GM12878 (cell line): ENCODE data around the gene PAQR5. TPM values are rescaled to one million over a fixed set of nuclear protein-coding genes. Genes with fewer than 3 reads are reported as not detected.

Experiments
- ATAC-seq: fragments of 200-7000 bp; cut with Tn5 transposase; 3 replicates; pipeline ENCODE4 v1.9.1; 2020; ENCODE audit warnings: mild to moderate bottlenecking, moderate library complexity
- BruUV-seq: library from RNA; stranded (reverse); fragments of 400-500 nt; replicated peaks from 2 replicates; lab custom pipeline; 2021; lab: Mats Ljungman, UMichigan
- CTCF ChIA-PET: fragments of 300-600 bp; sonication (Branson Sonifier 250); formaldehyde crosslinking; extraction: SDS; loops from one replicate; lab custom pipeline; 2021; ENCODE audit warnings: inconsistent platforms; lab: Yijun Ruan, JAX
- POLR2A ChIA-PET: fragments of 350-600 bp; formaldehyde crosslinking; extraction: SDS; loops from one replicate; lab custom pipeline; 2021; ENCODE audit warnings: inconsistent platforms; lab: Charles Lee
- RAD21 ChIA-PET: fragments of 300-600 bp; sonication (Branson Sonifier 250); formaldehyde crosslinking; loops from one replicate; lab custom pipeline; 2023; ENCODE audit warnings: antibody characterized with exemption; ENCODE audit not compliant: unreplicated experiment; lab: Charles Lee
- SMC1A ChIA-PET: fragments of 300-600 bp; sonication (Branson Sonifier 250); formaldehyde crosslinking; loops from one replicate; lab custom pipeline; 2023; ENCODE audit not compliant: unreplicated experiment, uncharacterized antibody; lab: Charles Lee
- DNase-seq: peaks from one replicate; pipeline ENCODE4 v3.0.0-alpha.2; 2011; ENCODE audit warnings: low read depth, low spot score
- FAIRE-seq: peaks from 3 replicates; lab custom pipeline; 2011; peaks lifted over from hg19 to GRCh38; lab: Jason Lieb, UNC
- H2AFZ ChIP-seq: 2 replicates; pipeline ENCODE4 v1.6.0; 2011; ENCODE audit warnings: low read depth, low read length, control low read depth; ENCODE audit not compliant: control insufficient read depth
- H3K27ac ChIP-seq: 2 replicates; pipeline ENCODE4 v1.5.1; 2011; ENCODE audit warnings: control low read depth; ENCODE audit not compliant: control insufficient read depth, insufficient read depth
- H3K27me3 ChIP-seq, 2 experiments: replicated peaks in 1 of 2; 2 replicates each; pipeline versions ENCODE4 v1.6.0 to v1.6.1; 2011; ENCODE audit warnings: low read length in 1 of 2; ENCODE audit not compliant: control insufficient read depth in 2 of 2, insufficient read depth in 2 of 2
- H3K36me3 ChIP-seq, 2 experiments: 2 replicates each; pipeline ENCODE4 v1.5.1; 2011; ENCODE audit warnings: low read length in 1 of 2; ENCODE audit not compliant: control insufficient read depth in 2 of 2, insufficient read depth in 2 of 2
- H3K4me1 ChIP-seq: 2 replicates; pipeline ENCODE4 v1.6.1; 2011; ENCODE audit warnings: mild to moderate bottlenecking, low read length, moderate library complexity, mixed read lengths; ENCODE audit not compliant: control insufficient read depth, insufficient read depth
- H3K4me2 ChIP-seq: 2 replicates; pipeline ENCODE4 v1.6.0; 2011; ENCODE audit warnings: control low read depth; ENCODE audit not compliant: control insufficient read depth, insufficient read depth
- H3K4me3 ChIP-seq: fragments of 200-600 bp; sonication (generic); 2 replicates; pipeline ENCODE4 v1.5.1; 2016
- H3K79me2 ChIP-seq: 2 replicates; pipeline ENCODE4 v1.6.0; 2011; ENCODE audit warnings: low read length; ENCODE audit not compliant: control insufficient read depth, insufficient read depth
- H3K9ac ChIP-seq: 2 replicates; pipeline ENCODE4 v1.8.0; 2011; ENCODE audit warnings: low read length, control low read depth, mixed read lengths; ENCODE audit not compliant: control insufficient read depth, insufficient read depth
- H3K9me3 ChIP-seq: replicated peaks from 3 replicates; pipeline ENCODE4 v1.5.1; 2011; ENCODE audit warnings: mild to moderate bottlenecking, low read length; ENCODE audit not compliant: control insufficient read depth, insufficient read depth
- H4K20me1 ChIP-seq: 2 replicates; pipeline ENCODE4 v1.6.0; 2011; ENCODE audit not compliant: control insufficient read depth, insufficient read depth
- HCFC1 ChIP-seq: fragments of 150-350 bp; IDR thresholded peaks from 2 replicates; pipeline ENCODE4 v1.6.1; 2014; ENCODE audit warnings: low read length
- LARP7 ChIP-seq: fragments of 450-650 bp; IDR thresholded peaks from 2 replicates; pipeline ENCODE4 v1.6.1; 2017; ENCODE audit warnings: mild to moderate bottlenecking
- MEF2B ChIP-seq: fragments of 450-650 bp; IDR thresholded peaks from 2 replicates; pipeline ENCODE4 v1.6.1; 2018; ENCODE audit warnings: mild to moderate bottlenecking, moderate library complexity; ENCODE audit not compliant: partially characterized antibody, poor library complexity, severe bottlenecking
- SIX5 ChIP-seq: IDR thresholded peaks from 2 replicates; pipeline ENCODE4 v1.6.1; 2011; ENCODE audit warnings: mild to moderate bottlenecking, low read depth, low read length, moderate library complexity; ENCODE audit not compliant: severe bottlenecking
- SUPT20H ChIP-seq: IDR thresholded peaks from 2 replicates; pipeline ENCODE4 v1.6.1; 2011; ENCODE audit warnings: low read depth, mild to moderate bottlenecking, low read length, moderate library complexity, borderline replicate concordance; ENCODE audit not compliant: control insufficient read depth
- TARDBP ChIP-seq: IDR thresholded peaks from 2 replicates; pipeline ENCODE4 v1.6.1; 2016; ENCODE audit warnings: borderline replicate concordance
- ZNF24 ChIP-seq: fragments of 450-650 bp; IDR thresholded peaks from 2 replicates; pipeline ENCODE4 v1.6.1; 2017; ENCODE audit warnings: antibody characterized with exemption, mild to moderate bottlenecking
- WGBS: methylation state at CpG from one replicate; pipeline ENCODE4 v1.1.6; 2016; ENCODE audit warnings: low lambda C conversion rate; ENCODE audit not compliant: insufficient replicate concordance, insufficient coverage; ENCODE audit errors: missing lambda C conversion rate; 5-methylcytosine and 5-hydroxymethylcytosine counted together
- in situ Hi-C: fragments of 300-500 bp; cut with MboI; formaldehyde crosslinking; loops from 9 replicates; pipeline ENCODE4 v1.14.3; 2018; ENCODE audit warnings: mixed read lengths
- intact Hi-C: fragments of 100-400 bp; cut with micrococcal nuclease; formaldehyde crosslinking; loops from one replicate; pipeline ENCODE4 v1.14.2; 2022; ENCODE audit not compliant: unreplicated experiment
- polyA plus RNA-seq, 11 experiments: library from polyadenylated mRNA; depleted of rRNA in 4 of 11; unstranded in 6 of 11; stranded (reverse) in 5 of 11; fragments of >200 nt; fragmentation: Nextera tagmentation in 4 of 11; fragmentation: Illumina TruSeq in 1 of 11; extraction: Ambion mirVana in 4 of 11; extraction: Trizol in 1 of 11; gene quantifications; 1 replicate in 1 of 11; 2 replicates in 10 of 11; pipeline versions ENCODE4 v1.2.1 to v1.2.3, GENCODE V29; 2011 to 2016; ENCODE audit warnings: inconsistent platforms in 2 of 11, missing spikeins in 2 of 11, low read depth in 1 of 11
- total RNA-seq, 4 experiments: library from RNA; depleted of rRNA in 3 of 4; stranded (reverse); fragments of >200 nt in 3 of 4; fragmentation: Illumina TruSeq in 1 of 4; extraction: Trizol in 1 of 4; gene quantifications; 2 replicates each; pipeline versions ENCODE4 v1.2.1 to v1.2.3, GENCODE V29; 2013 to 2021
- TF ChIP-seq, protein P1 (sequence below): IDR thresholded peaks from 2 replicates; pipeline ENCODE4 v1.6.1; 2011; ENCODE audit warnings: mild to moderate bottlenecking, low read depth, low read length, moderate library complexity; ENCODE audit not compliant: insufficient replicate concordance
- TF ChIP-seq, protein P2 (sequence below): fragments of 450-650 bp; formaldehyde crosslinking; IDR thresholded peaks from 2 replicates; pipeline ENCODE4 v1.4.0; 2020; ENCODE audit warnings: mild to moderate bottlenecking, moderate library complexity
- TF ChIP-seq, protein P3 (sequence below): IDR thresholded peaks from 2 replicates; pipeline ENCODE4 v1.6.1; 2012; ENCODE audit warnings: mild to moderate bottlenecking, low read depth, low read length
- TF ChIP-seq, protein P4 (sequence below): fragments of 450-650 bp; IDR thresholded peaks from 2 replicates; pipeline ENCODE4 v1.6.1; 2017; ENCODE audit warnings: mild to moderate bottlenecking, low read depth, inconsistent platforms; ENCODE audit not compliant: poor library complexity, severe bottlenecking

Gene PAQR5
- total and polyA plus RNA-seq, 10 of the 15 experiments (the other 5 are each of a cell fraction or from before 2014, with no cell fraction given), result 0.02 to 0.03 TPM; not detected in 8

DNA sequence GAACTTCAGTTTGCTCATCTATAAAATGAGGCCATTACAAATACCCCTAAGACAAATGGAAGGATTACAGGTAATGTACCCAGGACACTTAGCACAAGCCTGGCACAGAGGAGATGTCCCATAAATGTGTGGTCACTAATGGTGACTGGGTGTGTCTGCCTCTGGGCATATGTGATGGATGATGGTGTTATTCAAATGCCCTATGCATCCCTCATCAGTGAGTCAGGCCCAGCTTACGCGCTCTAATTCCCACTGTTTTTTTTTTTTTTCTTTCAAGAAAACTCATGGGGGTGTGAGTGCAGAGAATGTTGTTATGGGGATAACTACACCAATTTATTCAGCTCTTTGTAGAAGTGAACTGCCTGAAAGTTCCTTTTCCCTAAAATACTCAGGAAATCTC lies 91.9 kb downstream of the PAQR5 start:
- no peak overlapping the region for H3K4me2 ChIP-seq
- peaks cover 0 to 3% of the 10 kb centered on the region in 2 experiments; a peak in 1 of 4 replicates for H3K27me3 ChIP-seq
- no peaks in the 10 kb centered on the region for H4K20me1 ChIP-seq
- CTCF ChIA-PET, result no interaction called here
- in situ Hi-C loops, result no loop called here
- H3K9me3 ChIP-seq, result no peaks in the 10 kb centered on the region
- H3K27ac ChIP-seq, result no peak overlapping the region
- no peak overlapping the region for H2AFZ ChIP-seq
- no peak overlapping the region for H3K4me3 ChIP-seq
- BruUV-seq, result no TSS peak
- no peaks in the 10 kb centered on the region for H3K79me2 ChIP-seq
- H3K4me1 ChIP-seq, result no peaks in the 10 kb centered on the region
- H3K9ac ChIP-seq, result no peak overlapping the region
- FAIRE-seq (no peak), ATAC-seq (no peak), DNase-seq (no peak)
- SMC1A ChIA-PET, result interaction anchor here (0.6 kb wide), 1 partner anchor 331 kb away, joined by 3 read pairs; no protein-coding TSS in a partner anchor
- WGBS, result 70% methylated on average over 2 of the region's 2 CpGs
- RAD21 ChIA-PET, result no interaction called here
- H3K36me3 ChIP-seq, result no peaks in the 10 kb centered on the region
- intact Hi-C loops, result loop anchor here (5.0 to 10.0 kb wide), 2 partner anchors 126 to 353 kb away; no protein-coding TSS in a partner anchor
- POLR2A ChIA-PET, result interaction anchor here (0.7 kb wide), 1 partner anchor 9 kb away, joined by 3 read pairs; no protein-coding TSS in a partner anchor
- TF ChIP-seq SIX5 (no peak), LARP7 (no peak), TARDBP (no peak), SUPT20H (no peak), ZNF24 (no peak), HCFC1 (no peak), MEF2B (no peak)
- TF ChIP-seq, protein P1, sequence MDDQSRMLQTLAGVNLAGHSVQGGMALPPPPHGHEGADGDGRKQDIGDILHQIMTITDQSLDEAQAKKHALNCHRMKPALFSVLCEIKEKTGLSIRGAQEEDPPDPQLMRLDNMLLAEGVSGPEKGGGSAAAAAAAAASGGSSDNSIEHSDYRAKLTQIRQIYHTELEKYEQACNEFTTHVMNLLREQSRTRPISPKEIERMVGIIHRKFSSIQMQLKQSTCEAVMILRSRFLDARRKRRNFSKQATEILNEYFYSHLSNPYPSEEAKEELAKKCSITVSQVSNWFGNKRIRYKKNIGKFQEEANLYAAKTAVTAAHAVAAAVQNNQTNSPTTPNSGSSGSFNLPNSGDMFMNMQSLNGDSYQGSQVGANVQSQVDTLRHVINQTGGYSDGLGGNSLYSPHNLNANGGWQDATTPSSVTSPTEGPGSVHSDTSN, result no peak
- TF ChIP-seq, protein P2, sequence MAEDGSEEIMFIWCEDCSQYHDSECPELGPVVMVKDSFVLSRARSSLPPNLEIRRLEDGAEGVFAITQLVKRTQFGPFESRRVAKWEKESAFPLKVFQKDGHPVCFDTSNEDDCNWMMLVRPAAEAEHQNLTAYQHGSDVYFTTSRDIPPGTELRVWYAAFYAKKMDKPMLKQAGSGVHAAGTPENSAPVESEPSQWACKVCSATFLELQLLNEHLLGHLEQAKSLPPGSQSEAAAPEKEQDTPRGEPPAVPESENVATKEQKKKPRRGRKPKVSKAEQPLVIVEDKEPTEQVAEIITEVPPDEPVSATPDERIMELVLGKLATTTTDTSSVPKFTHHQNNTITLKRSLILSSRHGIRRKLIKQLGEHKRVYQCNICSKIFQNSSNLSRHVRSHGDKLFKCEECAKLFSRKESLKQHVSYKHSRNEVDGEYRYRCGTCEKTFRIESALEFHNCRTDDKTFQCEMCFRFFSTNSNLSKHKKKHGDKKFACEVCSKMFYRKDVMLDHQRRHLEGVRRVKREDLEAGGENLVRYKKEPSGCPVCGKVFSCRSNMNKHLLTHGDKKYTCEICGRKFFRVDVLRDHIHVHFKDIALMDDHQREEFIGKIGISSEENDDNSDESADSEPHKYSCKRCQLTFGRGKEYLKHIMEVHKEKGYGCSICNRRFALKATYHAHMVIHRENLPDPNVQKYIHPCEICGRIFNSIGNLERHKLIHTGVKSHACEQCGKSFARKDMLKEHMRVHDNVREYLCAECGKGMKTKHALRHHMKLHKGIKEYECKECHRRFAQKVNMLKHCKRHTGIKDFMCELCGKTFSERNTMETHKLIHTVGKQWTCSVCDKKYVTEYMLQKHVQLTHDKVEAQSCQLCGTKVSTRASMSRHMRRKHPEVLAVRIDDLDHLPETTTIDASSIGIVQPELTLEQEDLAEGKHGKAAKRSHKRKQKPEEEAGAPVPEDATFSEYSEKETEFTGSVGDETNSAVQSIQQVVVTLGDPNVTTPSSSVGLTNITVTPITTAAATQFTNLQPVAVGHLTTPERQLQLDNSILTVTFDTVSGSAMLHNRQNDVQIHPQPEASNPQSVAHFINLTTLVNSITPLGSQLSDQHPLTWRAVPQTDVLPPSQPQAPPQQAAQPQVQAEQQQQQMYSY, result no peak
- TF ChIP-seq, protein P3, sequence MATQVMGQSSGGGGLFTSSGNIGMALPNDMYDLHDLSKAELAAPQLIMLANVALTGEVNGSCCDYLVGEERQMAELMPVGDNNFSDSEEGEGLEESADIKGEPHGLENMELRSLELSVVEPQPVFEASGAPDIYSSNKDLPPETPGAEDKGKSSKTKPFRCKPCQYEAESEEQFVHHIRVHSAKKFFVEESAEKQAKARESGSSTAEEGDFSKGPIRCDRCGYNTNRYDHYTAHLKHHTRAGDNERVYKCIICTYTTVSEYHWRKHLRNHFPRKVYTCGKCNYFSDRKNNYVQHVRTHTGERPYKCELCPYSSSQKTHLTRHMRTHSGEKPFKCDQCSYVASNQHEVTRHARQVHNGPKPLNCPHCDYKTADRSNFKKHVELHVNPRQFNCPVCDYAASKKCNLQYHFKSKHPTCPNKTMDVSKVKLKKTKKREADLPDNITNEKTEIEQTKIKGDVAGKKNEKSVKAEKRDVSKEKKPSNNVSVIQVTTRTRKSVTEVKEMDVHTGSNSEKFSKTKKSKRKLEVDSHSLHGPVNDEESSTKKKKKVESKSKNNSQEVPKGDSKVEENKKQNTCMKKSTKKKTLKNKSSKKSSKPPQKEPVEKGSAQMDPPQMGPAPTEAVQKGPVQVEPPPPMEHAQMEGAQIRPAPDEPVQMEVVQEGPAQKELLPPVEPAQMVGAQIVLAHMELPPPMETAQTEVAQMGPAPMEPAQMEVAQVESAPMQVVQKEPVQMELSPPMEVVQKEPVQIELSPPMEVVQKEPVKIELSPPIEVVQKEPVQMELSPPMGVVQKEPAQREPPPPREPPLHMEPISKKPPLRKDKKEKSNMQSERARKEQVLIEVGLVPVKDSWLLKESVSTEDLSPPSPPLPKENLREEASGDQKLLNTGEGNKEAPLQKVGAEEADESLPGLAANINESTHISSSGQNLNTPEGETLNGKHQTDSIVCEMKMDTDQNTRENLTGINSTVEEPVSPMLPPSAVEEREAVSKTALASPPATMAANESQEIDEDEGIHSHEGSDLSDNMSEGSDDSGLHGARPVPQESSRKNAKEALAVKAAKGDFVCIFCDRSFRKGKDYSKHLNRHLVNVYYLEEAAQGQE, result no peak
- TF ChIP-seq, protein P4, sequence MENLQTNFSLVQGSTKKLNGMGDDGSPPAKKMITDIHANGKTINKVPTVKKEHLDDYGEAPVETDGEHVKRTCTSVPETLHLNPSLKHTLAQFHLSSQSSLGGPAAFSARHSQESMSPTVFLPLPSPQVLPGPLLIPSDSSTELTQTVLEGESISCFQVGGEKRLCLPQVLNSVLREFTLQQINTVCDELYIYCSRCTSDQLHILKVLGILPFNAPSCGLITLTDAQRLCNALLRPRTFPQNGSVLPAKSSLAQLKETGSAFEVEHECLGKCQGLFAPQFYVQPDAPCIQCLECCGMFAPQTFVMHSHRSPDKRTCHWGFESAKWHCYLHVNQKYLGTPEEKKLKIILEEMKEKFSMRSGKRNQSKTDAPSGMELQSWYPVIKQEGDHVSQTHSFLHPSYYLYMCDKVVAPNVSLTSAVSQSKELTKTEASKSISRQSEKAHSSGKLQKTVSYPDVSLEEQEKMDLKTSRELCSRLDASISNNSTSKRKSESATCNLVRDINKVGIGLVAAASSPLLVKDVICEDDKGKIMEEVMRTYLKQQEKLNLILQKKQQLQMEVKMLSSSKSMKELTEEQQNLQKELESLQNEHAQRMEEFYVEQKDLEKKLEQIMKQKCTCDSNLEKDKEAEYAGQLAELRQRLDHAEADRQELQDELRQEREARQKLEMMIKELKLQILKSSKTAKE, result no peak
